HS-5 (cell line): Measurements from ENCODE around the gene CST4.
"Not testable (repeated sequence)": the region's sequence is repeated elsewhere in the genome, so short reads cannot be mapped to it uniquely, and the experiment has no call there.

ENCODE experiments used
- DNase-seq: peaks from one replicate; pipeline ENCODE4 v3.0.0-alpha.2; 2012; ENCODE audit warnings: low read depth

The CST4 gene, protein sequence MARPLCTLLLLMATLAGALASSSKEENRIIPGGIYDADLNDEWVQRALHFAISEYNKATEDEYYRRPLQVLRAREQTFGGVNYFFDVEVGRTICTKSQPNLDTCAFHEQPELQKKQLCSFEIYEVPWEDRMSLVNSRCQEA

DNA sequence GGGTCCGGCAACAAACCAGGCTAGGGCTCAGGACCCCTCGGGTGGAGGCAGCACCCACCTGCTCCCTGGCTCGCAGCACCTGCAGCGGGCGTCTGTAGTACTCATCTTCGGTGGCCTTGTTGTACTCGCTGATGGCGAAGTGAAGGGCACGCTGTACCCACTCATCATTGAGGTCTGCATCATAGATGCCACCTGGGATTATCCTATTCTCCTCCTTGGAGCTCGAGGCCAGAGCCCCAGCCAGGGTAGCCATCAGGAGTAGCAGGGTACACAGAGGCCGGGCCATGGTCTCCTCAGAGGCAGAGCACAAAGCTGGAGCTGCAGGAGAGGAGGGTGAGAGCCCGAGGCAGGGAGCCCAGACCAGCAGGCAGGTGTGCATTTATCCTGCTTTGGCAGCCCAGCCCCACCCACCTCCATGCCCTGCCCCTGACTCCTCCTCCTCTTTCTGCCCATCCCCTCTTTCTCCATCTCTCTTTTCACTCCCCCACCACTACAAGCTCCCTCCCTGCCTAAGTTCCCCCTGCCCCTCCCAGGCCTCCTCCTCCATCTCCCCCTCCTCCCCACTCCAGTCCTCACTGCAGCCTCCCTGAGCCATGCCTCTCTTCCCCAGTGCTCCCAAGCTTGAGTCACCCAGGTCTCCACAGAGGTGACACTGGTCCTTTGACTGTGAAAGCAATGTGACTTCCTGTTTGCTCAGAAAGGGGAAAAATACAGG lies at the start of gene CST4:
Gene CST4 (minus strand): TSS at position 355 of the 715 bp plus-strand sequence. CDS start 69 bp downstream, at position 286.
- not testable (repeated sequence) for DNase-seq

DNA sequence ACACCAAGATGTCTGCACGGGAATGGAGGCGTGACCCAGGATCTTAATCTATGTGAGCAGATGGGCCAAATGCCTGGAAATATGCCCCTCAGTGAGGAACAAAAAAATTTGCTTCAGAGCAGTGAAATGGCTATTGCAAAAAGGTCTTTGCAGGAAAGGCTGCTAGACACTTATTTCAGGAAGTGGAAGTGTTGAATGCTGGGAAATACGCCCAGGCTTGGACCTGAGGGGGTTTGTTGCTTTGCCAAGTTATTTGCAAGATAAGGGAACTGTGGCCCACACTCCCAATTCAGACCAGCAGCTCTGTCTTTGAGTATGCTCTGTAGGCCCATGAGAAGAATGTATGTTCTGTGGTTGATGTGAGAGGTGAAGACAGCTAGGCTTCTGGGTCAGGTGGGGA lies 46.6 kb upstream of the CST4 start:
- DNase-seq: not testable (repeated sequence)

DNA sequence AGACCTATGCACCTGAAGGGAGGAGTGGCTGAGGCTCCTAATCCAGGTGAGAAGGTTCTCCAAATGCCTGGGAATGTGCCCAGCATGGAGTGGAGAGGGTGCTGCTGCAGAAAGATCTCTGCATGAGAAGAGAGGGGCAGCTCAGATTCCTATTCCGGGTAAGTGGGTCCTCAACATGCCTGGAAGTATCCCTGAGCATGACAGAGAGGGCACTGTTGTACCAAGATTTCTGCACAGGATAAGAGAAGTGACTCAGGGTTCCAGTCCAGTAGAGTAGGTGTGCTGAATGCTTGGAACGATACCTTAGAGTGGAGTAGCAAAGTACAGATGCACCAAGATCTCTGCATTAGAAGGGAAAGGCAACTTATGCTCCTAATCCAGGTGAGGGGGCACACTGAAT lies 46.1 kb upstream of the CST4 start:
- DNase-seq: not testable (repeated sequence)

DNA sequence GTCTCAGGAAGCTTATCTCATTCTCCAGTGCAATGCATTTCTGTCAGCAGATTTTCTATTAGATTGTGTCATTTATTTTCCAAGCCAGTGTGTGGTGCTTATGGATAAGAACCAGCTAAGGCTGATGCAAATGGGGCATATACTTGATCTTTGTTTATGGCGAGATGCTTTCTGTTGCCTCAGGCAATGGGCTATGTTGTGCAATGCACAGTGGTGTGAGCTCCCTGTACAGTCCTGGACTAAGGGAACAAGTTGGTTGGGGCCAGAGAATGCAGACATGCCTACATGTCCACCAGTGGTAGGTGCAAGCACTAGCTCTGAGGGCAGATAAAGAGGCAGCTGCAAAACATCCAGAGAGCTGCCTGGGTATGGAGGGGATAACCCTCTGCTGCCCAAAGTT lies 45.6 kb upstream of the CST4 start:
- not testable (repeated sequence) for DNase-seq

DNA sequence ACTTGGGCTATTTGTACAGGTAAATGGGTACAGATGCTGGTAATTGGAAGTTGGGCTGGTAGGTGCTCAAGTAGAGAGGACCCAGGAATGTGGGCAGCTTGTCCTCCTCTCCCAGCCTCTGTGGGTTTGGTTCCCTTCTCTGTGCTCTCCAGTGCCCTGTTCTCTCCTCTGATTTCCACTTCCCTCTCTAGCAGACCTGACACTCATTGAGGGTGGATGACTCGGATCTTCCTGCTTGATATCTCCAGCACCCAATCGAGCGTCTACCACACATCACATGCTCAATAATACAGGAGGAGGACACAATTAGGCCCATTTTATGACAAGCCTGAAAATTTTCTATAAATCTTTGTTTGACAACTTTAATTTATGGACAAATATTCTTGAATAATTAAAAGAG lies 38.2 kb upstream of the CST4 start:
- no peak for DNase-seq

DNA sequence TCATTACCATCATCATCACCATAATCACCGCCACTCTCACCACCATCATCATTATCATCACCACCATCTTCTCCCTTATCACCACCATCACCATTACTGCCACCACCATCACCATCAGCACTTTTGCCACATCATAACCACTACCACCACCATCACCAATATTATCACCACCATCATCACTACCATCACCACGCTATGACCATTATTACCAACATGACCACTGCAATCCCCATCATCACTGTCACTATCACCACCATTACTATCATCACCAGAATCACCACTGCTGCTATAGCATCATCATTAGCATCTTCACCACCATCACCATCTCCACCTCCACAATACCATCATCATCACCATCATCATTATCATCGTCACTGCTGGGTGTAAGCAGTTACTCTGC lies 36.3 kb upstream of the CST4 start:
- DNase-seq: no peak

DNA sequence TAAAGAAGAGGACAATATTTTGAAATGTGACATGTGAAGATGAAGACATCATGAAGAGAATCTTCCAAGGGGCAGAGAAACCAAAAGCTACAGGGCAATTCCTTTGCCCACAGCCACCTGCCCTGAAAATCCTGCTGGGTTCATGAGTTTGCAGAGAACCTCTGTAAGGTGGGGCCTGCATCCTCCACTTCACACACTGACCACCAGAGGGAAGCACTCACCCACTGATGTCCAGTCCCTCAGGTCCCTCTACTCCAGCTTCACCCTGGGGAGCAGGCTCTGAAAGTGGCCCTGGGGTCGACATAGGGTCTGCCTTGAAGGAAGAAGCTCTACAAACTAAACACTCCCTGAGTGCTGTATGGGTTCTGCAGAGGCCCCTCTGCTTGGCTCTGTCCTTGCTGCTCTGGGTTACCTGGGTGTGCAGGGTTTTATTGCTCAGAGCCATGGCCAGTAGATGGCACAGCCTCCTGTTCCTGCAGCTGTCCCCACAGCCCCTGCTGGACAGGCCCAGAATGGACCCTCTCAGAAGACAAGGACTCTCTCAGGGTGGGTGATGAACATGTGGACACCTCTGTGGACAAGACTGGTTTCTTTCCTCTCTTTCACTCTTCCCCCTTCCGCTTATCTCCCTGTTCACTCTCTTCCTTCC lies 34.9 kb upstream of the CST4 start:
- DNase-seq: not testable (repeated sequence)

DNA sequence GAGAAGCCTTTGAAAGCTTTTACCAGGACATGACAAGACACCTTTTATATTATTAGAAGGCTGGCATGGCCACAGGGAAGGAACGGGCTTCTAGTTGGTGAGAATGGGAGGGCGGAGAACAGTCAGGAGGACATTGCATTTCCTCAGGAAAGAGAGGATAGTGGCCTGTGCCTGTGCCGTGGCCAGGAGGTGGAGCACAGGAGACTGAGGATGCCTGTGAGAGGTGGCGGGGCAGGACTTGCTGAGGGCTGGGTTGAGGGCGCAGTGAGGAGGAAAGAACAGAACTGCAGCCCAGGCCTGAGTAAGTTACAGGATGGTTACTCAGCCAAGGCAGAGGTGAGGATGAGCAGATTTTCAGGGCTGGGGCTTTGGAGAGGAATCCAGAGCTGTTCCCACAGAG lies 34.0 kb upstream of the CST4 start:
- not testable (repeated sequence) for DNase-seq

DNA sequence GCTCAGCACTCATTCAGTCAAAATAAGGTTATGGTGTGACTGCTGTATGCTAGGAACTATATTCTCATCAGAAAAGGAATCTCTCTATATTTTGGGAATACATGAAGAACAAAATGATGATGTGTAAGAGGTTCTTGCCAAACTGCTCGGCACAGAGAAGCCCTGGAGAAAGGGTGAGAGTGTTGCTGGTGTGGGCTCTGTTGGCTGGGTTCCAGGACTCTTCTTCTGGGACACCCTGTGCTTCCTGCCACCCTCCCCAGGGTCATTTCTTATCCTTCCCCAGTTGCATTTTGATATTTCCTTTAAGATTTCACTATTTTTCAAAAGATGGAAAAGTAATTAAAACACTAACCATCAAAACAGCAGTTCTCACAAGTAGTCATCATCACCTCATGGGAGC lies 33.1 kb upstream of the CST4 start:
- DNase-seq: no peak

DNA sequence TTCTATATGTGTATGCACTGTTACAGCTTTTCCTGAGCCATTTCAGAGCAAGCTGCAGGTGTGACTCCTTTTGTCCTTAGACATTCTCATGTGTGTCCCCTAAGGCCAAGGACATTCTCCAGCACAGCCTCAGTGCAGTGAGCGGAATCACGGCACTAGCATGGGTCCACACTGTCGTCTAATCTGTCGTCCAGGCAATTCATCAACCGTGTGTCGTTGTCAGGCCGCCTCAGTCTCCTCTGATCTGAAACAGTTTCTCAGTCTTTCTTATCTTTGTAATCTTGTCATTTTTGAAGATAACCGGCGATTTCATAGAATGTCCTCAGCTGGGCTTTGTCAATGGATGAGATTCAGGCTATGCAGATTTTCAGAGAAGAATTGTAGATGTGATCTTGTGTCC lies 30.5 kb upstream of the CST4 start:
- DNase-seq: not testable (repeated sequence)

DNA sequence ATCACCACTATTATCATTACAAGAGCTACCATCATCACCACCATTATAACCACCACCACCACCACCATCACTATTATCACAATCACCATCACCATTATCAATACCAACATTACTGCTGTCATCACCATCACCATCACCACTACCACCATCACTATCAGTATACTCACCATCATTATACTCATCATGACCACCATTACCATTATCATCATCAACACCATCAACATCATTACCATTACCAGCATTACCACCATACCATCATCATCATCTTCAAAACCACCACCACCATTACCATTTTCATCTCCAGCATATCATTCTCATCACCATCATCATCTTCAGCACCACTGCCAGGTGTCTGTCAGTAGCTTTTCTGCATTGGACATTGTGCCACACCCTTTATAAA lies 22.9 kb upstream of the CST4 start:
- DNase-seq: not testable (repeated sequence)

DNA sequence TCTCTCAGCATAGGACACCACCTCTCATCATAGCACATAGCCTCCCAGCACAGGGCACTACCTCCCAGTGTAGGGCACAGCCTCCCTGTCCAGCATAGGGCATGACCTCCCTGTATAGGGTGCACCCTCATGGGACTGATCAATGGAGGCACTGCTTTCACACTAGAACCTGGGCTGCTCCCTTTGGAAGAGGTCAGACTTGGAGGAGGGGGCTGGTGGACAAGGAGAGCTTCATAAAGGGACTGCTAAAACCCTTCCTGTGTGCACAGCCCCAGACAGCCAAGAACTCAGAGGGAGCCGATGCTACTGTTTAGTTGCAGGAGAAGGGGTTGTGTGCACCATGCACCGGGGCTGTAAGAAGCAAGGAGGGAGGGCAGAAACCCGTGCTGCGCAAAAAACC lies 21.9 kb upstream of the CST4 start:
- no peak for DNase-seq

DNA sequence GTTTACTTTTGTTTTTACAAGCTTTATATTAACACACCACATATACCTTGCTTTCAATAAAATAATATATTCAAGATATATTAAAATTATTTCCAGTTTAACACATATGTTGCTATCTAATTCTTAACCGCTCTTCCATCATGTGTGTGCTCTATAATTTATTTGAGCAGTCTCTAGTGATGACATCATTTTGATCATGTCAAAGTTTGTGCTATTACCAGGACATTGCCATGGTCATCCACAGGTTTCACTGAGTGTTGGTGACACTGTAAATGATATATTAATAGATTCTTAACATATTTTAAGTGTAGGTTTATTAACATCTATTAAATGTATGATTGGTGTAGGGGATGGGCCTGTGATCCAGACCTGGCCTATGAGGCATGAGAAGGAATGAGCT lies 17.1 kb upstream of the CST4 start:
- no peak for DNase-seq

DNA sequence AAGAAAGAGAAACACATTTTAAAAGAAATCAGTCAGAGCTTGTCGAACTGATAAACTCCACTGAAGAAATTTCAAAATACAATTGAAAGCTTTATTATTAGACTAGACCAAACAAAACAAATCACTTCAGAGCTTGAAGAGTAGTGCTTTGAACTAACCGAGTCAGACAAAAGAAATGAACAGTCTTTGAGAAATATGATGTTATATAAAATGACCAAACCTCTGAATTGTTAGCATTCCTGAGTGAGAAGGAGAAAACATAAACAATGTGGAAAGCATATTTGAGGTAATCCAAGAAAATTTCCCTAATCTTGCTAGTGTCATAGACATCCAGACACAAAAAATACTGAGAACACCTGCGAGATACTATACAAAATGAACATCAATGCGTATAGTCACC lies 13.2 kb upstream of the CST4 start:
- no peak for DNase-seq

DNA sequence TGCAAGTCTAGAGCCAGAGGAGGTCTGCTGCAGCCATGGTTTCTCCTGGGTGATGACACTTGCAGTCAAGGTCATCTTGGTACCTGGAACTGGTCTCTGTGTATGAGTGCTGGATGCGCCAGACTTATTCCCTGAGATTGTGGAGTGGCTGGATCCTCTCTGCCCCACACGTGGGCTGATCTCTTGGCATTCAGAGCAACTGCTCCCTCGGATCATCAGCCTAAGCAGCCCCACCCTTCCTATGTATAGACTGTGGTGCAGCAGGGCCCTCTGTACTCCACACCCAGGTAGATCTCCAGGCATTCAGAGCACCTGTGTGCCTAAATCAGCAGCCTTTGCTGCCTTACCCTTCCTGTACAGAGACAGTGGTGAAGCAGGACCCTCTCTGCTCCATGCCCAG lies 12.1 kb upstream of the CST4 start:
- no peak for DNase-seq

DNA sequence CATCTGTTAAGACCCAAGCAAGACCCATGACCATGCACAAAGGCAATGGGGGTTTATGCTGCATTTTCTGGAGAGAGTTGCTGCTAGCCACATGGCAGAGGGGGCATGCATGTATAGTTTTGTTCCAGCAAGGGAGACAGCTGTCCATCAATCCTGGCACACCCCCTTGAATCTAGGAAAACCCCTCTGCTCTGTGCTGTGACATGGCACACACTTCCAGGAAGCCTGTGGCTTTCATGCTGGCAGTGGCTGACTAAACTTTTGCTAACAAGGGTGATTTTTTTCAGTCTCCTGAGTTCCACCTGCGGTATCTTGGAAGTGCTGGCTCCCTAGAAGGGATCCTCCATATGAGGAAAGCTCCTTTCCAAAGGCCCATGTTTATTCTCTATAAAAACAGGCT lies 9.1 kb upstream of the CST4 start:
- DNase-seq: no peak

DNA sequence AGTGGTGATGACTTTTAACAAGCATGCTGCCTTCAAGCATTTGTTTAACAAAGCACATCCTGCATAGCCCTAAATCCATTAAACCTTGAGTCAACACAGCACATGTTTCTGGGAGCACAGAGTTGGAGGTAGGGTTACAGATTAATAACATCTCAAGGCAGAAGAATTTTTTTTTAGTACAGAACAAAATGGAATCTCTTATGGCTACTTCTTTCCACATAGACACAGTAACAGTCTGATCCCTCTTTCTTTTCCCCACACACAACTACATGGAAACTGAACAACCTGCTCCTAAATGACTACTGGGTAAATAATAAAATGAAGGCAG lies 6.2 kb upstream of the CST4 start:
- not testable (repeated sequence) for DNase-seq

DNA sequence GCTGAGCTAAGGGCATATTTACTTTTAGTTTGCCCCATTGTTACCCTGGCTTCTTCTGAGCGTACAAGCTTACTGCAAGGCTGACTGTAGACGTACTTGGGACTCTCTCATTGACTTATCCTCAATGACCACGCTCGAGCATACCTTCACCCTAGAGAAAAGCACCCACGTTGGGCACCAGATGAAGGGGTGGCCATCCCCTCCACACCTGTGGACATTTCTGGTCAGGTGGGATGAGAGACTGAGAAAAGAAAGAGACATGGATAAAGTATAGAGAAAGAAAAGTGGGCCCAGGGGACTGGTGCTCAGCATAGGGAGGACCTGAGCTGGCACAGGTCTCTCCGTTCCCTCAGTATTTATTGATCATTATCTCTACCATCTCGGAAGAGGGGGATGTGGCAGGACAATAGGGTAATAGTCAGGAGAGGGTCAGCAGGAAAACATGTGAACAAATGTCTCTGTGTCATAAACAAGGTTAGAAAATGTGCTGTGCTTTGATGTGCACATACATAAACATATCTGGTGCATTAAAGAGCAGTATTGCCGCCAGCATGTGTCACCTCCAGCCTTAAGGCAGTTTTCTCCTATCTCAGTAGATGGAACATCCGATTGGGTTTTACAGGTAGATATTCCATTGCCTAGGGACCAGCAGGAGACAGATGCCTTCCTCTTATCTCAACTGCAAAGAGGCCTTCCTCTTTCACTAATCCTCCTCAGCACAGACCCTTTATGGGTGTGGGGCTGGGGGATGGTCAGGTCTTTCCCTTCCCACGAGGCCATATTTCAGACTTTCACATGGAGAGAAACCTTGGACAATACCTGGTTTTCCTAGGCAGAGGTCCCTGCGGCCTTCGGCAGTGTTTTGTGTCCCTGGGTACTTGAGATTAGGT lies 5.6 kb upstream of the CST4 start:
- not testable (repeated sequence) for DNase-seq

DNA sequence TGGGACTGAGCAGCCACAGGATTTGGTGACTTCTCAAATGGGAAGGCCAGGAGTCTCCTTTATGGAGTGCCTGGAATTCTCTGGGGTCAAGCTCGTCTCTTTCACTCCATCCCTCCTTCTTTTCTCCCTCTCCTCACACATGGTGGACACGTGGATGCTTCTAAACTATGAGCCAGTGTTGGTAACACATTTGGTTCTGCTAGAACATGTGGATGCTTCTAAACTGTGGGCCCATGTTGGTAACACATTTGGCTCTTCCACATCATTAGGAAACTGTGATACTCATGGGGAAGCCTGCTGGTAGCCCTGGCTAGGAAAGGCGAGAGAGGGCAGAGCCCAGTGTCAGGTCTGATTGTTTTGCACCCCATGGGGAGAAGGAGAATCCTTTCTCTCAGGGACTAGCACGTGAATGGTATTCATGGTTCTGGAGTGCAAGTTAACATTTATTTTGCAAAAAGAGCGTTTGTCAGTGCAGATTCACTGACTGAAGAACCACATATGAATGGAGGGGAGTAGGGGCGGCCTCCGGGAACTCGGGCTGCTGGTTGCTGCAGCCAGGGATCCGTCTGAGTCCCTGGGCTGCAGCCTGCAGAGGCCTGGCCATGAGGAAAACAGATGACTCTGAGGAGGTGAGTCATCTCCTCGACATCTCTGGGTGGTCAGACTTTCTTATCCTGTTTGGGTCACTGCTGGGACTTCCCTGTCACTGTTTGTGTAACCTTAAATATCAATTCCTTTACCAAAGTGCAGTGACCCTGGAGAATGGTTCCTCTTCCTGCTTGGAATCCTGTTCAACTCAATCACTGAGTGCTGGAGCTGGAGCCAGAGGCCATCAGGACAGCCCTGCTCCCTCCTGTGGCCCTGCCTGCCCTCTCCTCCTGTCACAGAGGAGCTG lies 4.1 kb upstream of the CST4 start:
- peak; percentile 40 for DNase-seq

DNA sequence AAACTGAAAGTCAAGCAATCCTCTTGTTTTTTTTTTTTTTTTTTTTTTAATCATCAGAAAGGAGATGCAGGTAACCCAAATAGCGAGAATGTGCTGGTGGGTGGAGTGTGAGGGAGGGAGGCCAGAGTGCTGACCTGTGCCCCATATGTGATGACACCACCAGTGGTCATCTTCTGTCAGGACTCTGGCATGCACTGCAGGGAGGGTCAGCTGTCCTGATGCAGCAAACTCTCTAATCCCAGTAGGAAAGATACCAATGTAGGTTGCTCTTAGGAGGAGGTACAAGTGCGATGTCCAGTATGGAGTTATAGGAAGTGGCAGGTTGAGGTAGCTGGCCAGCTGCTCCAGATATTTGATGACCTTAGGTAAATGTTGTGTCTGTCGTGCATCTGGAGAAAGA lies 2.8 kb upstream of the CST4 start:
- DNase-seq: no peak

DNA sequence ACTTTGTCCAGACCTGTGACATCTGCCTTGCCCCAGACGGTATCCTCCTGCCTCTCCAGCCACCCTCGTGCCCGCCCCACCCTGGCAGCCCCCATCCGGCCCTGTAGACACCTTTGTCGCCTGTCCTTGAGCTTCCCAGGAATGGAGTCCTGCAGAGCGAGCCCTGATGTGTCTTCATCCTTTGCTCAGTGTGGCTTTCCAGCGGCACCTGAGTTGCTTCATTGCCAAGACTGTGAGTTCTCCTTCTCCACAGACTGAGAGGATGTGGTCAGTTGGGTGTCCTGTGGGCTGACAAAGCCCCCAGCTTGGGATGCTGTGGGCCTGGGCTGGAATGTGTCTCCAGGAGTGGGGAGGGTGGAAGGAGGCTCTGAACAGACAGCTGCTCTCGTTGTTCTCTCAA lies 1.7 kb upstream of the CST4 start:
- DNase-seq: no peak

DNA sequence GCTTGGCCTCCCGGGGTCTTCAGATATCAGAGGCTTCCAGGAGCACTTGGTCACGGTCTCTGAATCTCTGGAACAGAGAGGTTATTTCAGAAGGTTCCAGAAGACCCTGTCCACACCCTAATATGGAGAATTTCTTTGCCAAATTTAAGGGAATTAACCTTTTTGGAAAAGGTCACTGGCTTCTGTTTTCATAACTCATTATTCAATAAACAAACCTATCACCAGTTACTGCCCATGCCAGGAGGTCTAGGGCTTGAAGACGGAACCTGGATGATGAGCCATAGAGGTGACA lies 507 bp upstream of the CST4 start:
- no peak for DNase-seq
